HCT116 (cell line): ENCODE measurements around the gene EPHA8. TPM values are rescaled to one million over a fixed set of nuclear protein-coding genes. Genes with fewer than 3 reads are reported as not detected.

ENCODE experiments used
- ATAC-seq: fragments of 200-7000 bp; cut with Tn5 transposase; 2 replicates; pipeline ENCODE4 v1.9.1; 2020; ENCODE audit warnings: mild to moderate bottlenecking, moderate library complexity
- BruUV-seq: library from RNA; stranded (reverse); fragments of 400-500 nt; replicated peaks from 2 replicates; lab custom pipeline; 2021; lab: Mats Ljungman, UMichigan
- CTCF ChIA-PET: fragments of 300-600 bp; sonication (Branson Sonifier 250); formaldehyde crosslinking; loops from one replicate; lab custom pipeline; 2021; ENCODE audit warnings: antibody characterized with exemption; lab: Charles Lee
- POLR2A ChIA-PET: fragments of 300-600, 350-600 bp; sonication (Branson Sonifier 250); formaldehyde crosslinking; loops from one replicate; lab custom pipeline; 2021; ENCODE audit warnings: antibody characterized with exemption; lab: Charles Lee
- RAD21 ChIA-PET, 2 experiments: fragments of 300-600 bp; sonication (Branson Sonifier 250); formaldehyde crosslinking; loops; one replicate each; lab custom pipeline; 2023; ENCODE audit warnings: low total read pairs in 2 of 2; ENCODE audit not compliant: uncharacterized antibody in 2 of 2, unreplicated experiment in 2 of 2, low non-redundant PET in 1 of 2; lab: Charles Lee
- DNase-seq: peaks from one replicate; pipeline ENCODE4 v3.0.0-alpha.2; 2010; ENCODE audit warnings: low read depth, low spot score
- H2AFZ ChIP-seq: fragments of 200-600 bp; shearing (Covaris generic), sonication (generic); 2 replicates; pipeline ENCODE4 v1.6.1; 2017; ENCODE audit warnings: low read depth, mixed run types, mixed read lengths, antibody characterized with exemption, low read length; ENCODE audit not compliant: poor library complexity, severe bottlenecking
- H3K27ac ChIP-seq: 2 replicates; pipeline ENCODE4 v1.5.1; 2012; ENCODE audit warnings: low read depth, low read length
- H3K27me3 ChIP-seq: fragments of 200-600 bp; sonication (generic); 2 replicates; pipeline ENCODE4 v1.6.1; 2016; ENCODE audit warnings: mixed run types, low read length, mixed read lengths; ENCODE audit not compliant: insufficient read depth
- H3K36me3 ChIP-seq, 2 experiments: fragments of 200-500 bp in 1 of 2; fragments of 200-600 bp in 1 of 2; sonication (Bioruptor generic) in 1 of 2; sonication (generic) in 1 of 2; 2 replicates each; pipeline versions ENCODE4 v1.5.1 to v1.6.1; 2014 to 2016; ENCODE audit warnings: low read length in 2 of 2, inconsistent platforms in 1 of 2, mixed read lengths in 1 of 2, mixed run types in 1 of 2; ENCODE audit not compliant: insufficient read depth in 2 of 2, control insufficient read depth in 1 of 2
- H3K4me1 ChIP-seq, 2 experiments: fragments of 200-600 bp in 1 of 2; sonication (generic) in 1 of 2; 2 replicates each; pipeline versions ENCODE4 v1.5.1 to v1.6.1; 2012 to 2017; ENCODE audit warnings: low read length in 2 of 2, inconsistent platforms in 1 of 2, mild to moderate bottlenecking in 1 of 2, mixed read lengths in 1 of 2, mixed run types in 1 of 2, moderate library complexity in 1 of 2; ENCODE audit not compliant: insufficient read depth in 2 of 2, control insufficient read depth in 1 of 2
- H3K4me2 ChIP-seq: fragments of 200-600 bp; sonication (generic); 2 replicates; pipeline ENCODE4 v1.6.1; 2017; ENCODE audit warnings: mixed run types, low read length, mixed read lengths
- H3K4me3 ChIP-seq, 2 experiments: fragments of 200-600 bp in 1 of 2; sonication (generic) in 1 of 2; replicated peaks in 1 of 2; 2 replicates each; pipeline ENCODE4 v1.5.1; 2011 to 2016; ENCODE audit warnings: low read length in 2 of 2, control low read depth in 1 of 2, low read depth in 1 of 2, mild to moderate bottlenecking in 1 of 2, mixed read lengths in 1 of 2, mixed run types in 1 of 2
- H3K79me2 ChIP-seq: fragments of 200-600 bp; sonication (generic); 2 replicates; pipeline ENCODE4 v1.6.1; 2017; ENCODE audit warnings: mild to moderate bottlenecking, mixed run types, low read length, moderate library complexity, mixed read lengths; ENCODE audit not compliant: insufficient read depth
- H3K9ac ChIP-seq: fragments of 200-600 bp; sonication (generic); 2 replicates; pipeline ENCODE4 v1.6.1; 2016; ENCODE audit warnings: low read length, mixed read lengths
- H3K9me2 ChIP-seq: fragments of 200-600 bp; sonication (generic), shearing (Covaris generic); 2 replicates; pipeline ENCODE4 v1.6.1; 2017; ENCODE audit warnings: mixed run types, mild to moderate bottlenecking, moderate library complexity; ENCODE audit not compliant: insufficient read depth
- H3K9me3 ChIP-seq, 2 experiments: fragments of 200-500 bp in 1 of 2; fragments of 200-600 bp in 1 of 2; sonication (Bioruptor generic) in 1 of 2; sonication (generic) in 1 of 2; 2 replicates each; pipeline ENCODE4 v1.6.1; 2014 to 2017; ENCODE audit warnings: low read length in 2 of 2, mixed read lengths in 2 of 2, inconsistent platforms in 1 of 2, low read depth in 1 of 2, mild to moderate bottlenecking in 1 of 2, mixed run types in 1 of 2, moderate library complexity in 1 of 2; ENCODE audit not compliant: control insufficient read depth in 1 of 2, insufficient read depth in 1 of 2
- H4K20me1 ChIP-seq: fragments of 200-600 bp; sonication (generic), shearing (Covaris generic); 2 replicates; pipeline ENCODE4 v1.6.1; 2017; ENCODE audit warnings: mixed run types, mild to moderate bottlenecking, moderate library complexity; ENCODE audit not compliant: insufficient read depth
- CBX3 ChIP-seq: IDR thresholded peaks from 2 replicates; pipeline ENCODE4 v1.6.1; 2012; ENCODE audit warnings: low read depth
- CEBPB ChIP-seq: IDR thresholded peaks from 2 replicates; pipeline ENCODE4 v1.6.1; 2012; ENCODE audit warnings: low read depth
- EGR1 ChIP-seq: IDR thresholded peaks from 2 replicates; pipeline ENCODE4 v1.6.1; 2012; ENCODE audit warnings: low read depth
- ELF1 ChIP-seq: IDR thresholded peaks from 2 replicates; pipeline ENCODE4 v1.6.1; 2012; ENCODE audit warnings: low read depth, borderline replicate concordance
- EZH2 ChIP-seq: fragments of 200-600 bp; sonication (generic); IDR thresholded peaks from 2 replicates; pipeline ENCODE4 v1.6.1; 2017; ENCODE audit warnings: antibody characterized with exemption, mixed run types
- EZH2phosphoT487 ChIP-seq: fragments of 200-600 bp; IDR thresholded peaks from 2 replicates; pipeline ENCODE4 v1.6.1; 2018; ENCODE audit warnings: antibody characterized with exemption, borderline replicate concordance
- JUND ChIP-seq: IDR thresholded peaks from 2 replicates; pipeline ENCODE4 v1.6.1; 2012
- POLR2A ChIP-seq: IDR thresholded peaks from 2 replicates; pipeline ENCODE4 v1.7.0; 2011; ENCODE audit warnings: borderline replicate concordance; ENCODE audit not compliant: insufficient read depth, insufficient read length; ENCODE audit errors: extremely low read depth
- RAD21 ChIP-seq: IDR thresholded peaks from 2 replicates; pipeline ENCODE4 v1.6.1; 2012; ENCODE audit warnings: low read depth, mild to moderate bottlenecking
- REST ChIP-seq: IDR thresholded peaks from 2 replicates; pipeline ENCODE4 v1.6.1; 2012; ENCODE audit warnings: low read depth
- SRF ChIP-seq: IDR thresholded peaks from 2 replicates; pipeline ENCODE4 v1.6.1; 2012; ENCODE audit warnings: low read depth
- TCF7L2 ChIP-seq: IDR thresholded peaks from 2 replicates; pipeline ENCODE4 v1.7.0; 2011; ENCODE audit warnings: borderline replicate concordance, inconsistent platforms; ENCODE audit not compliant: insufficient read depth, insufficient read length; ENCODE audit errors: extremely low read depth
- YY1 ChIP-seq: IDR thresholded peaks from 2 replicates; pipeline ENCODE4 v1.6.1; 2011; ENCODE audit warnings: low read length, low read depth, moderate library complexity, mild to moderate bottlenecking; ENCODE audit not compliant: insufficient replicate concordance; ENCODE audit errors: extremely low read depth
- ZFX ChIP-seq: fragments of 450-650 bp; IDR thresholded peaks from 2 replicates; pipeline ENCODE4 v1.6.1; 2017
- ZNF274 ChIP-seq: fragments of 200-500 bp; sonication (Bioruptor generic); IDR thresholded peaks from 2 replicates; pipeline ENCODE4 v1.6.1; 2014; ENCODE audit warnings: mild to moderate bottlenecking, low read depth, low read length, inconsistent platforms
- intact Hi-C: fragments of 100-400 bp; cut with micrococcal nuclease; formaldehyde crosslinking; loops from 2 replicates; pipeline ENCODE4 v1.10.0; 2022
- total RNA-seq: library from RNA; stranded (reverse); gene quantifications from one replicate; pipeline ENCODE4 v1.2.1, GENCODE V29; 2021; ENCODE audit not compliant: unreplicated experiment
- TF ChIP-seq, protein P1 (sequence below): IDR thresholded peaks from 2 replicates; pipeline ENCODE4 v1.6.1; 2012
- TF ChIP-seq, protein P2 (sequence below): IDR thresholded peaks from 2 replicates; pipeline ENCODE4 v1.6.1; 2012

The EPHA8 gene
- total RNA-seq, 1 experiment from 2014 or later = 0.30 TPM

GRCh38 chr1:22525646-22526045 is 37.6 kb upstream of the EPHA8 start (continued):
- TF ChIP-seq YY1 = no peak
- no peak for TF ChIP-seq SRF

- no peak for TF ChIP-seq YY1
- no peak for TF ChIP-seq EZH2
- TF ChIP-seq SRF = no peak
- no peak for TF ChIP-seq EZH2phosphoT487
- TF ChIP-seq RAD21 = no peak
- TF ChIP-seq, protein P1, sequence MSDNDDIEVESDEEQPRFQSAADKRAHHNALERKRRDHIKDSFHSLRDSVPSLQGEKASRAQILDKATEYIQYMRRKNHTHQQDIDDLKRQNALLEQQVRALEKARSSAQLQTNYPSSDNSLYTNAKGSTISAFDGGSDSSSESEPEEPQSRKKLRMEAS = no peak
- no peak for TF ChIP-seq ZNF274
- TF ChIP-seq POLR2A = no peak
- no peak for TF ChIP-seq CEBPB
- TF ChIP-seq CBX3 = no peak
- no peak for TF ChIP-seq JUND
- no peak for TF ChIP-seq ELF1
- no peak for TF ChIP-seq TCF7L2
- no peak for TF ChIP-seq ZFX
- no peak for TF ChIP-seq EGR1
- TF ChIP-seq REST = no peak
- TF ChIP-seq, protein P2, sequence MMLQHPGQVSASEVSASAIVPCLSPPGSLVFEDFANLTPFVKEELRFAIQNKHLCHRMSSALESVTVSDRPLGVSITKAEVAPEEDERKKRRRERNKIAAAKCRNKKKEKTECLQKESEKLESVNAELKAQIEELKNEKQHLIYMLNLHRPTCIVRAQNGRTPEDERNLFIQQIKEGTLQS = no peak
- TF ChIP-seq, all 23 proteins: peak for 0
- Histone ChIP-seq H4K20me1 (no peaks in the 10 kb centered on the region), H2AFZ (no peak overlapping the region), H3K4me1 (no peaks in the 10 kb centered on the region), H3K9me2 (no peaks in the 10 kb centered on the region), H3K27me3 (no peaks in the 10 kb centered on the region), H3K4me2 (no peak overlapping the region), H3K9ac (no peak overlapping the region), H3K79me2 (no peaks in the 10 kb centered on the region), H3K4me3 (no peak overlapping the region), H3K36me3 (peaks cover 19 to 24% of the 10 kb centered on the region in 2 experiments; a peak in 3 of 4 replicates), H3K9me3 (no peaks in the 10 kb centered on the region), H3K27ac (no peak overlapping the region)
- no peak for ATAC-seq
- ChIA-PET CTCF (no interaction called here), RAD21 (no interaction called here), POLR2A (no interaction called here)
- intact Hi-C loops = loop anchor here (10.0 kb wide), 1 partner anchor 99 kb away; no protein-coding TSS in a partner anchor
- no peak for DNase-seq
- no TSS peak for BruUV-seq
Observed at GRCh38 chr1:22526098-22526497, 37.2 kb upstream of the EPHA8 start.
